SK-N-SH (cell line): ENCODE data around the gene KRTAP10-8. TPM values are rescaled to one million over a fixed set of nuclear protein-coding genes. Genes with fewer than 3 reads are reported as not detected.

ENCODE experiments used
- CTCF ChIA-PET: fragments of 300-600, 350-600 bp; formaldehyde crosslinking; extraction: SDS; loops from one replicate; lab custom pipeline; 2021; lab: Yijun Ruan, JAX
- POLR2A ChIA-PET: fragments of 350-600 bp; sonication (Branson Sonifier 250); formaldehyde crosslinking; extraction: SDS; loops from one replicate; lab custom pipeline; 2020; ENCODE audit warnings: antibody characterized with exemption, inconsistent platforms; lab: Yijun Ruan, JAX
- DNase-seq: peaks from one replicate; pipeline ENCODE4 v3.0.0; 2012
- H2AFZ ChIP-seq: fragments of 200-600 bp; sonication (generic); 2 replicates; pipeline ENCODE4 v1.8.1; 2016; ENCODE audit warnings: antibody characterized with exemption, mild to moderate bottlenecking, low read depth
- H3F3A ChIP-seq: fragments of 200-600 bp; sonication (generic); replicated peaks from 2 replicates; pipeline ENCODE3; 2016; ENCODE audit warnings: antibody characterized with exemption, mild to moderate bottlenecking; ENCODE audit not compliant: insufficient read depth
- H3K27ac ChIP-seq, 2 experiments: fragments of 200-500 bp in 1 of 2; fragments of 200-600 bp in 1 of 2; sonication (Bioruptor generic) in 1 of 2; sonication (generic), shearing (Covaris generic) in 1 of 2; 2 replicates each; pipeline versions ENCODE4 v1.5.1 to v1.6.1; 2014 to 2016; ENCODE audit warnings: low read depth in 2 of 2, inconsistent platforms in 1 of 2, low read length in 1 of 2, mild to moderate bottlenecking in 1 of 2, mixed read lengths in 1 of 2
- H3K27me3 ChIP-seq: fragments of 200-600 bp; sonication (generic), shearing (Covaris generic); 2 replicates; pipeline ENCODE4 v1.6.1; 2016; ENCODE audit warnings: mixed run types; ENCODE audit not compliant: insufficient read depth
- H3K36me3 ChIP-seq, 2 experiments: fragments of 200-500 bp in 1 of 2; fragments of 200-600 bp in 1 of 2; sonication (Bioruptor generic) in 1 of 2; sonication (generic) in 1 of 2; replicated peaks in 1 of 2; 2 replicates each; pipeline versions ENCODE3 to v1.5.1; 2014 to 2016; ENCODE audit warnings: low read length in 1 of 2, mild to moderate bottlenecking in 1 of 2; ENCODE audit not compliant: insufficient read depth in 2 of 2, control insufficient read depth in 1 of 2
- H3K4me1 ChIP-seq, 2 experiments: fragments of 200-500 bp in 1 of 2; fragments of 200-600 bp in 1 of 2; sonication (Bioruptor generic) in 1 of 2; sonication (generic), shearing (Covaris generic) in 1 of 2; 2 replicates each; pipeline versions ENCODE4 v1.5.1 to v1.6.1; 2014 to 2016; ENCODE audit warnings: low read depth in 1 of 2, low read length in 1 of 2, mixed run types in 1 of 2; ENCODE audit not compliant: insufficient read depth in 2 of 2, control insufficient read depth in 1 of 2
- H3K4me2 ChIP-seq: fragments of 200-600 bp; sonication (generic), shearing (Covaris generic); 2 replicates; pipeline ENCODE4 v1.6.1; 2017; ENCODE audit warnings: mixed run types
- H3K4me3 ChIP-seq, 2 experiments: fragments of 200-500 bp in 1 of 2; fragments of 200-600 bp in 1 of 2; sonication (Bioruptor generic) in 1 of 2; sonication (generic), shearing (Covaris generic) in 1 of 2; 2 replicates each; pipeline versions ENCODE4 v1.5.1 to v1.8.1; 2014 to 2016; ENCODE audit warnings: low read depth in 2 of 2, inconsistent platforms in 1 of 2, low read length in 1 of 2, mild to moderate bottlenecking in 1 of 2, mixed read lengths in 1 of 2, moderate library complexity in 1 of 2
- H3K79me2 ChIP-seq: fragments of 200-600 bp; sonication (generic); 2 replicates; pipeline ENCODE4 v1.8.1; 2017; ENCODE audit warnings: mild to moderate bottlenecking; ENCODE audit not compliant: insufficient read depth
- H3K9ac ChIP-seq: fragments of 200-600 bp; sonication (generic); 2 replicates; pipeline ENCODE4 v1.6.1; 2017; ENCODE audit warnings: mixed run types
- H3K9me2 ChIP-seq: fragments of 200-600 bp; sonication (generic); 2 replicates; pipeline ENCODE4 v1.6.1; 2017; ENCODE audit warnings: mixed run types
- H3K9me3 ChIP-seq: fragments of 200-600 bp; sonication (generic); 2 replicates; pipeline ENCODE4 v1.6.1; 2017; ENCODE audit warnings: mixed run types, mild to moderate bottlenecking, moderate library complexity
- H4K20me1 ChIP-seq: fragments of 200-600 bp; sonication (generic); 2 replicates; pipeline ENCODE4 v1.6.1; 2017; ENCODE audit warnings: mild to moderate bottlenecking, mixed run types; ENCODE audit not compliant: insufficient read depth
- ELF1 ChIP-seq: IDR thresholded peaks from 2 replicates; pipeline ENCODE4 v1.4.0; 2012
- FOXJ3 ChIP-seq: sonication (generic); formaldehyde crosslinking; IDR thresholded peaks from 2 replicates; pipeline ENCODE4 v1.5.1; 2020; ENCODE audit warnings: mild to moderate bottlenecking, missing genetic modification reagents
- FOXM1 ChIP-seq: IDR thresholded peaks from 2 replicates; pipeline ENCODE4 v1.4.0; 2012; ENCODE audit warnings: low read depth, mild to moderate bottlenecking
- GABPA ChIP-seq: IDR thresholded peaks from 2 replicates; pipeline ENCODE4 v1.4.0; 2012; ENCODE audit warnings: low read depth, mild to moderate bottlenecking
- MEF2A ChIP-seq: IDR thresholded peaks from 2 replicates; pipeline ENCODE4 v1.4.0; 2012; ENCODE audit warnings: low read depth, borderline replicate concordance
- MXI1 ChIP-seq: IDR thresholded peaks from 2 replicates; pipeline ENCODE4 v1.6.1; 2012; ENCODE audit warnings: mild to moderate bottlenecking, low read depth, low read length, improper control_type of control experiment
- NFIC ChIP-seq: IDR thresholded peaks from 2 replicates; pipeline ENCODE4 v1.4.0; 2012; ENCODE audit warnings: borderline replicate concordance
- POLR2AphosphoS5 ChIP-seq: IDR thresholded peaks from 2 replicates; pipeline ENCODE4 v1.6.1; 2012; ENCODE audit warnings: low read depth, low read length
- RCOR1 ChIP-seq: fragments of 150-350 bp; IDR thresholded peaks from 2 replicates; pipeline ENCODE4 v1.6.1; 2017; ENCODE audit warnings: antibody characterized with exemption, low read length
- SIN3A ChIP-seq: IDR thresholded peaks from 2 replicates; pipeline ENCODE4 v1.6.1; 2012; ENCODE audit warnings: low read depth, mild to moderate bottlenecking, low read length, moderate library complexity, borderline replicate concordance
- SMC3 ChIP-seq: IDR thresholded peaks from 2 replicates; pipeline ENCODE4 v1.6.1; 2012; ENCODE audit warnings: low read depth, low read length, improper control_type of control experiment
- TAF1 ChIP-seq: IDR thresholded peaks from 2 replicates; pipeline ENCODE4 v1.6.1; 2012; ENCODE audit warnings: low read depth, mild to moderate bottlenecking, low read length, moderate library complexity, borderline replicate concordance
- TCF12 ChIP-seq: IDR thresholded peaks from 2 replicates; pipeline ENCODE4 v1.4.0; 2012
- YY1 ChIP-seq: IDR thresholded peaks from 2 replicates; pipeline ENCODE4 v1.4.0; 2012; ENCODE audit warnings: low read depth, mild to moderate bottlenecking
- WGBS: methylation state at CpG from one replicate; pipeline ENCODE4 v1.1.6; 2017; ENCODE audit warnings: low lambda C conversion rate; 5-methylcytosine and 5-hydroxymethylcytosine counted together
- polyA plus RNA-seq, 3 experiments: library from polyadenylated mRNA; depleted of rRNA; stranded (reverse); fragments of >200 nt; gene quantifications; 2 replicates each; pipeline ENCODE4 v1.2.3, GENCODE V29; 2012
- TF ChIP-seq, protein P1 (sequence below): fragments of 200-600 bp; sonication (generic); IDR thresholded peaks from 2 replicates; pipeline ENCODE4 v1.6.1; 2017; ENCODE audit warnings: antibody characterized with exemption, mild to moderate bottlenecking, moderate library complexity
- TF ChIP-seq, protein P2 (sequence below): IDR thresholded peaks from 2 replicates; pipeline ENCODE4 v1.4.0; 2012; ENCODE audit warnings: low read depth, borderline replicate concordance
- TF ChIP-seq, protein P3 (sequence below): IDR thresholded peaks from 2 replicates; pipeline ENCODE4 v1.6.1; 2012; ENCODE audit warnings: mild to moderate bottlenecking, low read depth, low read length, moderate library complexity
- TF ChIP-seq, protein P4 (sequence below): fragments of 150-350 bp; IDR thresholded peaks from 2 replicates; pipeline ENCODE4 v1.6.1; 2016; ENCODE audit warnings: mild to moderate bottlenecking, low read depth, low read length

The KRTAP10-8 gene
- polyA plus RNA-seq, 1 of the 3 experiments (the other 2 are of a cell fraction), result not detected

DNA sequence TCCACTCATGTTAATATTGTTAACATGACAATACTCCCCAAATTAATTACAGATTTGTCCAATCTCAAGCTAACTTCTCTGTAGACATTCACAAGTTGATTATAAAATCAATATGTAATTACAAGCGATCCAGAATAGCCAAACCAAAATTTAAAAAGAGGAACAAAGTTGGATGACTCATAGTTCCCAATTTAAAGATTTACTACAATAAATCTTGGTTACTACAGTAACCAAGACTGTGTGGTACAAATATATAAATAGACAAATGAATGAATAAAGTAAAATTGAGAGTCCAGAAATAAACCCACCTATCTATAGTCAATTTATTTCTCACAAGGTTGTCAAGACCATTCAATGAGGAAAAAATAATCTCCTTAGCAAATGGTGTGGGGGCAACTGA, 45.5 kb upstream of the KRTAP10-8 start:
- Histone ChIP-seq H3K36me3 (no peaks in the 10 kb centered on the region), H3K27ac (no peak overlapping the region), H3K9me3 (no peaks in the 10 kb centered on the region), H4K20me1 (no peaks in the 10 kb centered on the region), H3K4me2 (no peak overlapping the region), H3K4me1 (no peaks in the 10 kb centered on the region), H3K9me2 (no peaks in the 10 kb centered on the region), H3F3A (no peaks in the 10 kb centered on the region), H2AFZ (no peak overlapping the region), H3K4me3 (no peak overlapping the region), H3K27me3 (peaks cover 19% of the 10 kb centered on the region; the same call in 1 of the 2 replicates), H3K79me2 (no peaks in the 10 kb centered on the region)
- whole genome bisulfite sequencing, result 2% methylated on average over 1 of the region's 1 CpG
- CTCF ChIA-PET, result interaction anchor here (1.0 kb wide), 1 partner anchor 227 kb away, joined by 3 read pairs; no protein-coding TSS in a partner anchor
- DNase-seq, result no peak
- TF ChIP-seq, protein P1, sequence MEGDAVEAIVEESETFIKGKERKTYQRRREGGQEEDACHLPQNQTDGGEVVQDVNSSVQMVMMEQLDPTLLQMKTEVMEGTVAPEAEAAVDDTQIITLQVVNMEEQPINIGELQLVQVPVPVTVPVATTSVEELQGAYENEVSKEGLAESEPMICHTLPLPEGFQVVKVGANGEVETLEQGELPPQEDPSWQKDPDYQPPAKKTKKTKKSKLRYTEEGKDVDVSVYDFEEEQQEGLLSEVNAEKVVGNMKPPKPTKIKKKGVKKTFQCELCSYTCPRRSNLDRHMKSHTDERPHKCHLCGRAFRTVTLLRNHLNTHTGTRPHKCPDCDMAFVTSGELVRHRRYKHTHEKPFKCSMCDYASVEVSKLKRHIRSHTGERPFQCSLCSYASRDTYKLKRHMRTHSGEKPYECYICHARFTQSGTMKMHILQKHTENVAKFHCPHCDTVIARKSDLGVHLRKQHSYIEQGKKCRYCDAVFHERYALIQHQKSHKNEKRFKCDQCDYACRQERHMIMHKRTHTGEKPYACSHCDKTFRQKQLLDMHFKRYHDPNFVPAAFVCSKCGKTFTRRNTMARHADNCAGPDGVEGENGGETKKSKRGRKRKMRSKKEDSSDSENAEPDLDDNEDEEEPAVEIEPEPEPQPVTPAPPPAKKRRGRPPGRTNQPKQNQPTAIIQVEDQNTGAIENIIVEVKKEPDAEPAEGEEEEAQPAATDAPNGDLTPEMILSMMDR, result no peak
- no peak for TF ChIP-seq FOXJ3 (CRISPR knock-in tag)
- no peak for TF ChIP-seq MXI1
- TF ChIP-seq, protein P2, sequence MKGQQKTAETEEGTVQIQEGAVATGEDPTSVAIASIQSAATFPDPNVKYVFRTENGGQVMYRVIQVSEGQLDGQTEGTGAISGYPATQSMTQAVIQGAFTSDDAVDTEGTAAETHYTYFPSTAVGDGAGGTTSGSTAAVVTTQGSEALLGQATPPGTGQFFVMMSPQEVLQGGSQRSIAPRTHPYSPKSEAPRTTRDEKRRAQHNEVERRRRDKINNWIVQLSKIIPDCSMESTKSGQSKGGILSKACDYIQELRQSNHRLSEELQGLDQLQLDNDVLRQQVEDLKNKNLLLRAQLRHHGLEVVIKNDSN, result no peak
- no peak for TF ChIP-seq MEF2A
- TF ChIP-seq RCOR1, result no peak
- no peak for TF ChIP-seq POLR2AphosphoS5
- TF ChIP-seq YY1, result no peak
- TF ChIP-seq, all 33 proteins: peak for 0
- POLR2A ChIA-PET, result no interaction called here
- H3K9ac ChIP-seq, result no peak overlapping the region

DNA sequence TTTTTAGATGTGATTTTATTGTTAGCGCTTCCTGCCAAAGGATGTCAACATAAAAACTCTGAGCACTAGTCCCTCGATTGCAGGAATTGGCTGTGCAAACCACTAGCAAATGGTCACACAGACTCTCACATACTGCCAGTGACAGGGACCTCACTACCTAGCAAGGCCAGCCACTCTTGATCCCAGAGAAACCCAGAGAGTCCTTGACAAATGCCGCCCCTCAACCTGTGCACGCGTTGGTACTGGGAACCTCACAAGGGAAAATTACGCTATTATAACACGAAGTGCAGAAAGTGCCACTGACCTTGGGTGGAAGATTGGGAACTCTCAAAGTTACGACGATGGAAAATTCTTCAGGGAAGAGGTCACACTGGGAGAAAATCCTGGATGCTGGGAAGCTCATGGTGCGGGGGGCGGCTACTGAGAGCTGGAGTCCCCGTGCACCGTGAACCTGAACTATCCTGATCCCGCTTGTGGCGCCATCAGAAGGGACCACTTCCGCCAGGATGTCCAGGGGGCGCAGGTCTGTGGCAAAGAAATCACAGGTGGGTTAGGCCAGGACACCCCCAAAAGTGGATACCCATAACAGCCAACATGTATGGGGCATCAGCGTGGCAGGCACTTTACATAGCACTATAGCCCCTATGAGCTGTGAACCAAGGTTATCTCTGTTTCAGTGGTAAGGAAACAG, 44.3 kb upstream of the KRTAP10-8 start:
- no peaks in the 10 kb centered on the region for H3K79me2 ChIP-seq
- H3K27me3 ChIP-seq, result peaks cover 32% of the 10 kb centered on the region; the same call in 1 of the 2 replicates
- no peak for DNase-seq
- H4K20me1 ChIP-seq, result no peaks in the 10 kb centered on the region
- H3K4me3 ChIP-seq, result no peak overlapping the region
- CTCF ChIA-PET, result no interaction called here
- POLR2A ChIA-PET, result no interaction called here
- no peak overlapping the region for H3K4me2 ChIP-seq
- H2AFZ ChIP-seq, result no peak overlapping the region
- no peaks in the 10 kb centered on the region for H3K9me3 ChIP-seq
- no peak overlapping the region for H3K9ac ChIP-seq
- H3K27ac ChIP-seq, result no peak overlapping the region
- 45% methylated on average over 17 of the region's 18 CpGs for WGBS
- no peaks in the 10 kb centered on the region for H3K9me2 ChIP-seq
- H3K36me3 ChIP-seq, result no peaks in the 10 kb centered on the region
- no peaks in the 10 kb centered on the region for H3F3A ChIP-seq
- no peaks in the 10 kb centered on the region for H3K4me1 ChIP-seq
- TF ChIP-seq NFIC, result no peak
- no peak for TF ChIP-seq SIN3A
- TF ChIP-seq ELF1, result no peak
- TF ChIP-seq SMC3, result no peak
- TF ChIP-seq, protein P3, sequence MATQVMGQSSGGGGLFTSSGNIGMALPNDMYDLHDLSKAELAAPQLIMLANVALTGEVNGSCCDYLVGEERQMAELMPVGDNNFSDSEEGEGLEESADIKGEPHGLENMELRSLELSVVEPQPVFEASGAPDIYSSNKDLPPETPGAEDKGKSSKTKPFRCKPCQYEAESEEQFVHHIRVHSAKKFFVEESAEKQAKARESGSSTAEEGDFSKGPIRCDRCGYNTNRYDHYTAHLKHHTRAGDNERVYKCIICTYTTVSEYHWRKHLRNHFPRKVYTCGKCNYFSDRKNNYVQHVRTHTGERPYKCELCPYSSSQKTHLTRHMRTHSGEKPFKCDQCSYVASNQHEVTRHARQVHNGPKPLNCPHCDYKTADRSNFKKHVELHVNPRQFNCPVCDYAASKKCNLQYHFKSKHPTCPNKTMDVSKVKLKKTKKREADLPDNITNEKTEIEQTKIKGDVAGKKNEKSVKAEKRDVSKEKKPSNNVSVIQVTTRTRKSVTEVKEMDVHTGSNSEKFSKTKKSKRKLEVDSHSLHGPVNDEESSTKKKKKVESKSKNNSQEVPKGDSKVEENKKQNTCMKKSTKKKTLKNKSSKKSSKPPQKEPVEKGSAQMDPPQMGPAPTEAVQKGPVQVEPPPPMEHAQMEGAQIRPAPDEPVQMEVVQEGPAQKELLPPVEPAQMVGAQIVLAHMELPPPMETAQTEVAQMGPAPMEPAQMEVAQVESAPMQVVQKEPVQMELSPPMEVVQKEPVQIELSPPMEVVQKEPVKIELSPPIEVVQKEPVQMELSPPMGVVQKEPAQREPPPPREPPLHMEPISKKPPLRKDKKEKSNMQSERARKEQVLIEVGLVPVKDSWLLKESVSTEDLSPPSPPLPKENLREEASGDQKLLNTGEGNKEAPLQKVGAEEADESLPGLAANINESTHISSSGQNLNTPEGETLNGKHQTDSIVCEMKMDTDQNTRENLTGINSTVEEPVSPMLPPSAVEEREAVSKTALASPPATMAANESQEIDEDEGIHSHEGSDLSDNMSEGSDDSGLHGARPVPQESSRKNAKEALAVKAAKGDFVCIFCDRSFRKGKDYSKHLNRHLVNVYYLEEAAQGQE, result no peak
- TF ChIP-seq GABPA, result no peak
- no peak for TF ChIP-seq FOXM1
- TF ChIP-seq TAF1, result no peak
- TF ChIP-seq, protein P4, sequence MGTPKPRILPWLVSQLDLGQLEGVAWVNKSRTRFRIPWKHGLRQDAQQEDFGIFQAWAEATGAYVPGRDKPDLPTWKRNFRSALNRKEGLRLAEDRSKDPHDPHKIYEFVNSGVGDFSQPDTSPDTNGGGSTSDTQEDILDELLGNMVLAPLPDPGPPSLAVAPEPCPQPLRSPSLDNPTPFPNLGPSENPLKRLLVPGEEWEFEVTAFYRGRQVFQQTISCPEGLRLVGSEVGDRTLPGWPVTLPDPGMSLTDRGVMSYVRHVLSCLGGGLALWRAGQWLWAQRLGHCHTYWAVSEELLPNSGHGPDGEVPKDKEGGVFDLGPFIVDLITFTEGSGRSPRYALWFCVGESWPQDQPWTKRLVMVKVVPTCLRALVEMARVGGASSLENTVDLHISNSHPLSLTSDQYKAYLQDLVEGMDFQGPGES, result no peak
- no peak for TF ChIP-seq TCF12
- TF ChIP-seq, protein P1, result no peak
